DOHH2 (cell line): ENCODE data around the gene ANK3.

Source experiments
- H3F3A ChIP-seq: fragments of 200-600 bp; sonication (generic), shearing (Covaris generic); 2 replicates; pipeline ENCODE4 v1.6.0; 2016; ENCODE audit warnings: antibody characterized with exemption, mild to moderate bottlenecking; ENCODE audit not compliant: control insufficient read depth, insufficient read depth
- H3K27ac ChIP-seq: fragments of 200-600 bp; sonication (generic); 2 replicates; pipeline ENCODE4 v1.5.1; 2014; ENCODE audit warnings: low read depth, mild to moderate bottlenecking, low read length, moderate library complexity
- H3K27me3 ChIP-seq: fragments of 200-600 bp; sonication (generic); 2 replicates; pipeline ENCODE4 v1.6.1; 2014; ENCODE audit warnings: mild to moderate bottlenecking, low read length, mixed read lengths; ENCODE audit not compliant: control insufficient read depth
- H3K36me3 ChIP-seq: fragments of 200-600 bp; sonication (generic); 2 replicates; pipeline ENCODE4 v1.6.1; 2014; ENCODE audit warnings: mild to moderate bottlenecking, low read length, moderate library complexity, mixed read lengths; ENCODE audit not compliant: control insufficient read depth
- H3K4me1 ChIP-seq: fragments of 200-600 bp; sonication (generic); 2 replicates; pipeline ENCODE4 v1.6.1; 2014; ENCODE audit warnings: mild to moderate bottlenecking, low read length, mixed read lengths; ENCODE audit not compliant: control insufficient read depth
- H3K4me2 ChIP-seq: fragments of 200-600 bp; sonication (generic); 2 replicates; pipeline ENCODE4 v1.6.0; 2014; ENCODE audit warnings: mild to moderate bottlenecking, low read length, moderate library complexity
- H3K4me3 ChIP-seq: fragments of 200-600 bp; sonication (generic); 2 replicates; pipeline ENCODE4 v1.5.1; 2014; ENCODE audit warnings: mild to moderate bottlenecking, low read length, mixed read lengths
- H3K79me2 ChIP-seq: fragments of 200-600 bp; sonication (generic); 2 replicates; pipeline ENCODE4 v1.6.1; 2014; ENCODE audit warnings: mild to moderate bottlenecking, low read length, mixed read lengths; ENCODE audit not compliant: control insufficient read depth
- H3K9me2 ChIP-seq: fragments of 200-600 bp; sonication (generic); replicated peaks from 2 replicates; pipeline ENCODE4 v1.6.1; 2014; ENCODE audit warnings: mild to moderate bottlenecking, low read length, mixed read lengths; ENCODE audit not compliant: control insufficient read depth
- H3K9me3 ChIP-seq: fragments of 200-600 bp; sonication (generic); 2 replicates; pipeline ENCODE4 v1.6.1; 2014; ENCODE audit warnings: antibody characterized with exemption, low read length, mixed read lengths; ENCODE audit not compliant: control insufficient read depth, insufficient read depth
- H4K20me1 ChIP-seq: fragments of 200-600 bp; sonication (generic); 2 replicates; pipeline ENCODE4 v1.6.0; 2014; ENCODE audit warnings: low read depth, mild to moderate bottlenecking, antibody characterized with exemption, low read length, moderate library complexity; ENCODE audit not compliant: control insufficient read depth, insufficient read depth
- CTCF ChIP-seq: fragments of 200-600 bp; sonication (generic); IDR thresholded peaks from one replicate; pipeline ENCODE4 v1.5.1; 2014; ENCODE audit warnings: antibody characterized with exemption, mild to moderate bottlenecking, low read depth, low read length; ENCODE audit not compliant: poor library complexity, severe bottlenecking
- EZH2phosphoT487 ChIP-seq: fragments of 200-600 bp; sonication (generic); IDR thresholded peaks from 2 replicates; pipeline ENCODE4 v1.6.1; 2017; ENCODE audit warnings: borderline replicate concordance, mild to moderate bottlenecking, antibody characterized with exemption, low read length, moderate library complexity, mixed read lengths

The ANK3 gene

GRCh38 chr10:60082341-60082740 lies 307.3 kb downstream of the ANK3 start:
- H3K27ac ChIP-seq = no peak overlapping the region
- no peaks in the 10 kb centered on the region for H3K9me2 ChIP-seq
- no peaks in the 10 kb centered on the region for H3K4me1 ChIP-seq
- 0 out of 2 replicates have a peak, but pooled peaks cover 2% of the 10 kb centered on the region for H3F3A ChIP-seq
- H3K4me2 ChIP-seq = no peak overlapping the region
- H3K9me3 ChIP-seq = no peaks in the 10 kb centered on the region
- no peaks in the 10 kb centered on the region for H3K79me2 ChIP-seq
- H3K36me3 ChIP-seq = peaks cover 88% of the 10 kb centered on the region
- H3K4me3 ChIP-seq = no peak overlapping the region
- no peaks in the 10 kb centered on the region for H3K27me3 ChIP-seq
- H4K20me1 ChIP-seq = no peaks in the 10 kb centered on the region
- TF ChIP-seq CTCF (no peak), EZH2phosphoT487 (no peak)

- TF ChIP-seq EZH2phosphoT487 = no peak
- TF ChIP-seq CTCF = no peak
- Histone ChIP-seq H3K4me3 (no peak overlapping the region), H3K36me3 (peaks cover 93% of the 10 kb centered on the region), H3K27ac (no peak overlapping the region), H4K20me1 (no peaks in the 10 kb centered on the region), H3K27me3 (no peaks in the 10 kb centered on the region), H3F3A (no peaks in the 10 kb centered on the region), H3K9me3 (no peaks in the 10 kb centered on the region), H3K79me2 (no peaks in the 10 kb centered on the region), H3K4me2 (no peak overlapping the region), H3K4me1 (no peaks in the 10 kb centered on the region), H3K9me2 (no peaks in the 10 kb centered on the region)
Observed at GRCh38 chr10:60073781-60074656, 315.7 kb downstream of the ANK3 start.

- Histone ChIP-seq H3K9me2 (no peaks in the 10 kb centered on the region), H3F3A (no peaks in the 10 kb centered on the region), H3K4me1 (no peaks in the 10 kb centered on the region), H3K9me3 (no peaks in the 10 kb centered on the region), H3K4me2 (no peak overlapping the region), H3K36me3 (peaks cover 92% of the 10 kb centered on the region), H3K79me2 (no peaks in the 10 kb centered on the region), H3K27ac (no peak overlapping the region), H3K4me3 (no peak overlapping the region), H4K20me1 (no peaks in the 10 kb centered on the region), H3K27me3 (no peaks in the 10 kb centered on the region)
- TF ChIP-seq EZH2phosphoT487 (no peak), CTCF (no peak)
Observed at GRCh38 chr10:60073397-60073780, 316.3 kb downstream of the ANK3 start.
